K562 (cell line): ENCODE results near the gene RPP25. TPM values are rescaled to one million over a fixed set of nuclear protein-coding genes. Genes with fewer than 3 reads are reported as not detected.
A peak's percentile ranks its signal among the peaks of the same experiment; 100 is the strongest.

Experiments
- CREM ChIP-seq: IDR thresholded peaks from 2 replicates; pipeline ENCODE4 v1.6.1; 2014; ENCODE audit warnings: antibody characterized with exemption, low read depth
- FIP1L1 ChIP-seq: fragments of 200-400 bp; formaldehyde crosslinking; IDR thresholded peaks from 2 replicates; pipeline ENCODE4 v1.6.1; 2018; ENCODE audit warnings: mild to moderate bottlenecking, low read depth, low read length; ENCODE audit not compliant: poor library complexity, severe bottlenecking
- FOSL1 ChIP-seq: fragments of 200-800 bp; sonication (Bioruptor generic); conservative IDR thresholded peaks from 2 replicates; pipeline ENCODE4 v1.6.1; 2016; ENCODE audit warnings: missing genetic modification characterization, missing compliant biosample characterization
- GATAD2A ChIP-seq: fragments of 450-650 bp; IDR thresholded peaks from 2 replicates; pipeline ENCODE4 v1.6.1; 2017
- GMEB1 ChIP-seq: fragments of 250-450 bp; sonication (Bioruptor Pico); IDR thresholded peaks from 2 replicates; pipeline ENCODE4 v1.4.0; 2020; ENCODE audit warnings: mild to moderate bottlenecking
- GTF2E2 ChIP-seq: fragments of 200-800 bp; sonication (Bioruptor generic); IDR thresholded peaks from 2 replicates; pipeline ENCODE4 v1.6.1; 2016; ENCODE audit warnings: missing genetic modification characterization, missing compliant biosample characterization
- HMGN3 ChIP-seq: IDR thresholded peaks from 2 replicates; pipeline ENCODE4 v1.6.1; 2011; ENCODE audit warnings: borderline replicate concordance, low read depth, mild to moderate bottlenecking, mixed read lengths, low read length; ENCODE audit not compliant: insufficient read length; ENCODE audit errors: extremely low read depth
- L3MBTL2 ChIP-seq: fragments of 450-650 bp; IDR thresholded peaks from 2 replicates; pipeline ENCODE4 v1.6.1; 2016; ENCODE audit warnings: mild to moderate bottlenecking, moderate library complexity
- NCOA1 ChIP-seq: fragments of 450-650 bp; IDR thresholded peaks from 2 replicates; pipeline ENCODE4 v1.6.1; 2016; ENCODE audit warnings: low read depth
- NR2C2 ChIP-seq, 2 experiments: fragments of 200-800 bp in 1 of 2; sonication (Bioruptor generic) in 1 of 2; sonication (generic) in 1 of 2; formaldehyde crosslinking in 1 of 2; IDR thresholded peaks; 2 replicates each; pipeline versions ENCODE4 v1.6.1 to v1.8.0; 2016 to 2022; ENCODE audit warnings: mild to moderate bottlenecking in 1 of 2, missing compliant biosample characterization in 1 of 2, missing genetic modification characterization in 1 of 2, missing genetic modification reagents in 1 of 2
- PML ChIP-seq: IDR thresholded peaks from 2 replicates; pipeline ENCODE4 v1.6.1; 2012; ENCODE audit warnings: low read length, inconsistent platforms
- POLR2AphosphoS5 ChIP-seq: IDR thresholded peaks from 2 replicates; pipeline ENCODE4 v1.6.1; 2011; ENCODE audit warnings: mild to moderate bottlenecking, low read depth, low read length, moderate library complexity; ENCODE audit not compliant: control insufficient read depth, insufficient read depth
- RBM22 ChIP-seq: fragments of 200-400 bp; formaldehyde crosslinking; IDR thresholded peaks from 2 replicates; pipeline ENCODE4 v1.6.1; 2018; ENCODE audit warnings: low read length, low read depth; ENCODE audit not compliant: poor library complexity, severe bottlenecking
- RNF2 ChIP-seq: sonication (generic); IDR thresholded peaks from 2 replicates; pipeline ENCODE4 v1.6.1; 2016
- SAP30 ChIP-seq: fragments of 200-600 bp; sonication (generic); IDR thresholded peaks from 2 replicates; pipeline ENCODE4 v1.6.1; 2012; ENCODE audit warnings: borderline replicate concordance, low read depth, mild to moderate bottlenecking, moderate library complexity, low read length, control low read depth, inconsistent platforms; ENCODE audit not compliant: insufficient read depth, poor library complexity, severe bottlenecking
- ZNF766 ChIP-seq: fragments of 200-800 bp; sonication (Bioruptor generic); conservative IDR thresholded peaks from 2 replicates; pipeline ENCODE4 v1.6.1; 2016; ENCODE audit warnings: missing genetic modification characterization, missing compliant biosample characterization
- polyA plus RNA-seq, 8 experiments: library from polyadenylated mRNA; depleted of rRNA in 4 of 8; stranded (reverse) in 5 of 8; unstranded in 3 of 8; fragments of >200 nt; fragmentation: Nextera tagmentation in 2 of 8; fragmentation: Illumina TruSeq in 1 of 8; extraction: Ambion mirVana in 2 of 8; extraction: Trizol in 1 of 8; gene quantifications; 2 replicates each; pipeline versions ENCODE4 v1.2.1 to v1.2.3, GENCODE V29; 2011 to 2014; ENCODE audit warnings: inconsistent platforms in 1 of 8, missing spikeins in 1 of 8
- total RNA-seq, 7 experiments: library from RNA; depleted of rRNA in 6 of 7; stranded (reverse); fragments of >200 nt in 6 of 7; fragmentation: Illumina TruSeq in 2 of 7; extraction: Trizol in 2 of 7; gene quantifications; 2 replicates each; pipeline versions ENCODE4 v1.2.1 to v1.2.3, GENCODE V29; 2011 to 2021; ENCODE audit warnings: low replicate concordance in 1 of 7
- TF ChIP-seq, protein P1 (sequence below), 3 experiments: fragments of 200-800 bp in 1 of 3; fragments of 250-450 bp in 1 of 3; fragments of 450-650 bp in 1 of 3; sonication (Bioruptor Pico) in 1 of 3; sonication (Bioruptor generic) in 1 of 3; formaldehyde crosslinking in 1 of 3; IDR thresholded peaks; 2 replicates each; pipeline versions ENCODE4 v1.6.1 to v1.8.0; 2016 to 2022; ENCODE audit warnings: mild to moderate bottlenecking in 2 of 3, missing genetic modification characterization in 2 of 3, missing compliant biosample characterization in 1 of 3, moderate library complexity in 1 of 3
- TF ChIP-seq, protein P2 (sequence below): sonication (generic); formaldehyde crosslinking; IDR thresholded peaks from 2 replicates; pipeline ENCODE4 v1.9.0; 2022; ENCODE audit warnings: mild to moderate bottlenecking, missing genetic modification reagents

Gene RPP25
- total and polyA plus RNA-seq, 9 of the 15 experiments (the other 6 are each of a cell fraction or from before 2014, with no cell fraction given), result 1.1 to 12.3 (median 5.6) TPM

DNA sequence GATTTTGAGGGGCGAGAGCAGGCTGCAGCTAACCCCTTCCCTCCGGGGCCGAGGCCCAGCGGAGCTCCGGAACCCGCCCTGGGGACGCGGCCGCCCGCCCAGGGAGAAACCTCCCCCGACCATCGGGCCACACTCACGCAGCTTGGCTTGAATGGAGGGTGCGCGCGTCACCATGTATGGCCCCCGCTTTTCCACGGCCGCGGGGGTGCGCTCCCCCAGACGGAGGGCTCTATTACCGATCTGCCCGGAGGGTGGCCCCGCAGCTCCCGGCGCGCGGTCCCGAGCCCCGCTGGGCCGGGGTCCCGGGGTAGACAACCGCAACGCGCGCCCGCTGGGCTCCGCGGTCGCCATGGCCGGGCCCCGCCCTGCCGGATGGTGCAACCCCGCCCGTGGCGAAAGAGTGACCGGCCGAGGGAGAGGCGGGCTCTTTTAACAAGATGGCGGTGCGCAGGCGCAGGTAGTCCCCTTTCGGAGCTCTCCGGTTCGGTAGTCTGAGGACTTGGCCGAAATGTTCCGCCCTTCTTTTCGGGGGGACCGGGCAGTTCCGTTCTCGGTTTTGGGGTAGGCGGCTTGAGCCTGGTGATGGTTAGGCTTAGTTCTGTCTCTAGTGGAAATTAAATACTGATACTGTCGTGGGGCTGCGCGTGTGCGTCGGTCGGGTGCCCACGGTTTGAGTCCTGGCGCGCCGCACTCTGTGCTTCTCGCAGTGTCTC, 50.0 kb downstream of the RPP25 start, which contains the start of gene FAM219B (continued):
- peak; percentile 65 for TF ChIP-seq RBM22
- peak; percentile 57; the same call in 1 of the 2 replicates for TF ChIP-seq CREM
- peak; percentile 85 for TF ChIP-seq HMGN3
- peak; percentile 7; the same call in 1 of the 2 replicates for TF ChIP-seq GMEB1
- TF ChIP-seq FIP1L1, result peak; percentile 68
- peak; percentile 40 for TF ChIP-seq FOSL1 (tag)
- TF ChIP-seq NCOA1, result peak; percentile 23; the same call in 1 of the 2 replicates
- TF ChIP-seq GATAD2A, result 0 out of 2 replicates have a peak, but pooled peaks have one; percentile 53
- TF ChIP-seq, protein P1, sequence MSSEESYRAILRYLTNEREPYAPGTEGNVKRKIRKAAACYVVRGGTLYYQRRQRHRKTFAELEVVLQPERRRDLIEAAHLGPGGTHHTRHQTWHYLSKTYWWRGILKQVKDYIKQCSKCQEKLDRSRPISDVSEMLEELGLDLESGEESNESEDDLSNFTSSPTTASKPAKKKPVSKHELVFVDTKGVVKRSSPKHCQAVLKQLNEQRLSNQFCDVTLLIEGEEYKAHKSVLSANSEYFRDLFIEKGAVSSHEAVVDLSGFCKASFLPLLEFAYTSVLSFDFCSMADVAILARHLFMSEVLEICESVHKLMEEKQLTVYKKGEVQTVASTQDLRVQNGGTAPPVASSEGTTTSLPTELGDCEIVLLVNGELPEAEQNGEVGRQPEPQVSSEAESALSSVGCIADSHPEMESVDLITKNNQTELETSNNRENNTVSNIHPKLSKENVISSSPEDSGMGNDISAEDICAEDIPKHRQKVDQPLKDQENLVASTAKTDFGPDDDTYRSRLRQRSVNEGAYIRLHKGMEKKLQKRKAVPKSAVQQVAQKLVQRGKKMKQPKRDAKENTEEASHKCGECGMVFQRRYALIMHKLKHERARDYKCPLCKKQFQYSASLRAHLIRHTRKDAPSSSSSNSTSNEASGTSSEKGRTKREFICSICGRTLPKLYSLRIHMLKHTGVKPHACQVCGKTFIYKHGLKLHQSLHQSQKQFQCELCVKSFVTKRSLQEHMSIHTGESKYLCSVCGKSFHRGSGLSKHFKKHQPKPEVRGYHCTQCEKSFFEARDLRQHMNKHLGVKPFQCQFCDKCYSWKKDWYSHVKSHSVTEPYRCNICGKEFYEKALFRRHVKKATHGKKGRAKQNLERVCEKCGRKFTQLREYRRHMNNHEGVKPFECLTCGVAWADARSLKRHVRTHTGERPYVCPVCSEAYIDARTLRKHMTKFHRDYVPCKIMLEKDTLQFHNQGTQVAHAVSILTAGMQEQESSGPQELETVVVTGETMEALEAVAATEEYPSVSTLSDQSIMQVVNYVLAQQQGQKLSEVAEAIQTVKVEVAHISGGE (CRISPR knock-in tag; IDR thresholded peaks at IDR 0.05), result peak; percentile 20 to 96 (median 67); a peak in 3 of 6 replicates
- TF ChIP-seq POLR2AphosphoS5, result peak; percentile 77; the same call in 1 of the 2 replicates
- 0 out of 2 replicates have a peak, but pooled peaks have one; percentile 7 for TF ChIP-seq RNF2
- TF ChIP-seq L3MBTL2, result peak; percentile 46
- TF ChIP-seq PML, result peak; percentile 59
- TF ChIP-seq, protein P2, sequence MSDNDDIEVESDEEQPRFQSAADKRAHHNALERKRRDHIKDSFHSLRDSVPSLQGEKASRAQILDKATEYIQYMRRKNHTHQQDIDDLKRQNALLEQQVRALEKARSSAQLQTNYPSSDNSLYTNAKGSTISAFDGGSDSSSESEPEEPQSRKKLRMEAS (CRISPR knock-in tag), result peak; percentile 29; the same call in 1 of the 2 replicates
- TF ChIP-seq NR2C2 (CRISPR knock-in tag; IDR thresholded peaks at IDR 0.05), result no peak
- peak; percentile 41; the same call in 1 of the 2 replicates for TF ChIP-seq NR2C2 (tag; IDR thresholded peaks at IDR 0.05)
- peak; percentile 71 for TF ChIP-seq SAP30
- 0 out of 2 replicates have a peak, but pooled peaks have one; percentile 71 for TF ChIP-seq GTF2E2 (tag)
- TF ChIP-seq ZNF766 (CRISPR knock-in tag), result peak; percentile 70; the same call in 1 of the 2 replicates
